Islet of Langerhans (tissue), 1 donor: ENCODE measurements around the gene GRHL3.

ENCODE experiments used
- FAIRE-seq: peaks from one replicate; lab custom pipeline; 2011; peaks lifted over from hg19 to GRCh38; lab: Jason Lieb, UNC

Gene GRHL3

GRCh38 chr1:24318615-24319311, 394 bp upstream of the GRHL3 start:
- no peak for FAIRE-seq

- no peak for FAIRE-seq
Measured at GRCh38 chr1:24319962-24320361, 805 bp downstream of the GRHL3 start.

GRCh38 chr1:24321126-24321525, 2.0 kb downstream of the GRHL3 start:
- FAIRE-seq, result no peak

GRCh38 chr1:24321697-24322469, 2.7 kb downstream of the GRHL3 start:
- FAIRE-seq, result no peak

- FAIRE-seq, result no peak
Measured at GRCh38 chr1:24322470-24323177, 3.5 kb downstream of the GRHL3 start.

- no peak for FAIRE-seq
Measured at GRCh38 chr1:24323281-24323680, 4.1 kb downstream of the GRHL3 start.

GRCh38 chr1:24324903-24325302, 5.7 kb downstream of the GRHL3 start:
- no peak for FAIRE-seq

- no peak for FAIRE-seq
Measured at GRCh38 chr1:24325587-24326449, 6.7 kb downstream of the GRHL3 start.

- no peak for FAIRE-seq
Measured at GRCh38 chr1:24327486-24327885, 8.3 kb downstream of the GRHL3 start.

GRCh38 chr1:24327891-24328290, 8.7 kb downstream of the GRHL3 start:
- FAIRE-seq, result no peak

GRCh38 chr1:24329331-24329730, 10.2 kb downstream of the GRHL3 start:
- FAIRE-seq, result no peak

- no peak for FAIRE-seq
Measured at GRCh38 chr1:24329797-24330543, 10.8 kb downstream of the GRHL3 start.

GRCh38 chr1:24331961-24332673, 13.0 kb downstream of the GRHL3 start:
- FAIRE-seq, result no peak

- FAIRE-seq, result no peak
Measured at GRCh38 chr1:24336075-24336474, 16.9 kb downstream of the GRHL3 start.

GRCh38 chr1:24337455-24337854, 18.3 kb downstream of the GRHL3 start:
- FAIRE-seq, result no peak

- no peak for FAIRE-seq
Measured at GRCh38 chr1:24338447-24338846, 19.3 kb downstream of the GRHL3 start.

GRCh38 chr1:24339996-24340395, 20.8 kb downstream of the GRHL3 start:
- FAIRE-seq, result no peak

- no peak for FAIRE-seq
Measured at GRCh38 chr1:24340770-24341169, 21.6 kb downstream of the GRHL3 start.

- FAIRE-seq, result no peak
Measured at GRCh38 chr1:24341260-24341659, 22.1 kb downstream of the GRHL3 start.

- no peak for FAIRE-seq
Measured at GRCh38 chr1:24343412-24344089, 24.4 kb downstream of the GRHL3 start.
